Testis (tissue), 3 donors: ENCODE measurements around the gene COBL. TPM values are rescaled to one million over a fixed set of nuclear protein-coding genes. Genes with fewer than 3 reads are reported as not detected.

Experiments used
- DNase-seq: peaks from one replicate; pipeline ENCODE4 v3.0.0-alpha.2; 2019
- H3K27ac ChIP-seq, 2 donors: fragments of 200-600 bp; sonication (generic); one replicate each; pipeline ENCODE4 v1.5.1; 2019
- H3K27me3 ChIP-seq: fragments of 200-600 bp; sonication (generic); one replicate; pipeline ENCODE4 v1.5.1; 2019
- H3K36me3 ChIP-seq: fragments of 200-600 bp; sonication (generic); one replicate; pipeline ENCODE4 v1.5.1; 2017; ENCODE audit warnings: low read depth; ENCODE audit errors: missing control alignments
- H3K4me1 ChIP-seq: fragments of 200-600 bp; sonication (generic); one replicate; pipeline ENCODE4 v1.5.1; 2019
- H3K4me3 ChIP-seq, 2 donors: fragments of 200-600 bp; sonication (generic); one replicate each; pipeline ENCODE4 v1.5.1; 2017 to 2019
- H3K9me3 ChIP-seq: fragments of 200-600 bp; sonication (generic); one replicate; pipeline ENCODE4 v1.5.1; 2017
- CTCF ChIP-seq, 3 experiments: fragments of 450-650 bp in 2 of 3; fragments of 200-600 bp in 1 of 3; sonication (generic) in 1 of 3; IDR thresholded peaks; one replicate each; pipeline ENCODE4 v1.5.1; 2016 to 2019; ENCODE audit warnings: antibody characterized with exemption in 3 of 3, mild to moderate bottlenecking in 2 of 3, moderate library complexity in 1 of 3
- POLR2A ChIP-seq: fragments of 450-650 bp; IDR thresholded peaks from one replicate; pipeline ENCODE4 v1.6.1; 2017; ENCODE audit warnings: antibody characterized with exemption, mild to moderate bottlenecking, moderate library complexity
- WGBS, 2 donors: methylation state at CpG; one replicate each; pipeline ENCODE4 v1.1.5; 2018; 5-methylcytosine and 5-hydroxymethylcytosine counted together
- intact Hi-C: fragments of 100-400 bp; cut with DNase I; formaldehyde crosslinking; loops from one replicate; pipeline ENCODE4 v1.15.1; 2023; ENCODE audit warnings: low total_unique reads
- polyA plus RNA-seq: library from polyadenylated mRNA; stranded (reverse); fragments of 350-450 nt; fragmentation: Illumina TruSeq; extraction: RNeasy Lipid Tissue Mini Kit (QIAGEN cat#74804); gene quantifications from one replicate; pipeline ENCODE4 v1.2.3, GENCODE V29; 2014; ENCODE audit warnings: low read depth, low replicate concordance; ENCODE audit not compliant: insufficient read depth
- total RNA-seq, 2 donors: library from RNA; depleted of rRNA; stranded (reverse); fragments of >200 nt; gene quantifications; one replicate each; pipeline ENCODE4 v1.2.3, GENCODE V29; 2016

Gene COBL
- total and polyA plus RNA-seq, 3 donors from 2014 or later, result 9.2 to 14.8 (median 12.3) TPM

DNA sequence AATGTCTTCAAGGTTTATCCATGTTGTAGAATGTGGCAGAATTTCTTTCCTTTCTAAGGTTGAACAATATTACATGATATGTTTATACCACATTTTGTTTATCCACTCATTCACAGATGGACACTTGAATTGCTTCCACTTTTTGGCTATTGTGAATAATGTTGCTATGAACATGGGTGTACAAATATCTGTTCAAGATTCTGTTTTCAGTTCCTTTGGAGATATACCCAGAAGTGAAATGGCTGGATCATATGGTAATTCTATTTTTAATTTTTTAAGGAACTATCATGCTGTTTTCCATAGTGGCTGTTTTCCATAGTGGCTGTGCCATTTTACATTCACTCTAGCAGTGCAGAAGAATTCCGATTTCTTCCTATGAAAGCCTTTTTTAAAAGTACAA lies 339.2 kb downstream of the COBL start:
- H3K27me3 ChIP-seq, result no peaks in the 10 kb centered on the region
- no peak overlapping the region for H3K4me3 ChIP-seq
- no peak for DNase-seq
- H3K9me3 ChIP-seq, result no peaks in the 10 kb centered on the region
- no peak overlapping the region for H3K27ac ChIP-seq
- WGBS, 2 donors, result 85 to 92% methylated on average over 1 of the region's 1 CpG
- no peaks in the 10 kb centered on the region for H3K36me3 ChIP-seq
- no peaks in the 10 kb centered on the region for H3K4me1 ChIP-seq
- TF ChIP-seq POLR2A, result no peak
- no peak for TF ChIP-seq CTCF (IDR thresholded peaks at IDR 0.05)
- intact Hi-C loops, result no loop called here

DNA sequence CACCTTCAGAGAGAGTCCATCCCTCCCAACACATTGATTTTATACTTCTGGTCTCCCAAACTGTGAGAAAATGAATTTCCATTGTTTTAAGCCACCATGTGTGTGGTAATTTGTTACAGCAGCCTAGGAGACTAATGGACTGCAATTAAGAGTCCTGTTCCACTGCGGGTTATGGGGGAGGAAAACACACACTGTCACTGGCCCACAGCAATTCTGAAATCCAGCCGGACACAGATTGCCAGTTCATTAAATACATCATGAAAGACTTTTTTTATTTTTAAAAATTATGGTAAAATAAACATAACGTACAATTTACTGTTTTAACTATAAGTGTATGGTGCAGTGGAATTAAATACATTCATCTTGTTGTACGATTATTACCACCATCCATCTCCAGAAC lies 340.5 kb downstream of the COBL start:
- no peak for DNase-seq
- 87 to 93% methylated on average over 4 of the region's 4 CpGs for WGBS, 2 donors

GRCh38 chr7:50974240-50974639 lies 342.4 kb downstream of the COBL start:
- H3K4me1 ChIP-seq, result no peaks in the 10 kb centered on the region
- 69 to 78% methylated on average over 5 of the region's 5 CpGs for WGBS, 2 donors
- no peaks in the 10 kb centered on the region for H3K36me3 ChIP-seq
- H3K9me3 ChIP-seq, result no peaks in the 10 kb centered on the region
- H3K27me3 ChIP-seq, result no peaks in the 10 kb centered on the region
- DNase-seq, result no peak
- no peak for TF ChIP-seq CTCF (IDR thresholded peaks at IDR 0.05)
- TF ChIP-seq POLR2A, result no peak
- no peak overlapping the region for H3K4me3 ChIP-seq
- intact Hi-C loops, result no loop called here
- no peak overlapping the region for H3K27ac ChIP-seq

More for the DNA sequence above, 340.5 kb downstream of the COBL start:
- Histone ChIP-seq H3K27ac (no peak overlapping the region), H3K36me3 (no peaks in the 10 kb centered on the region), H3K9me3 (no peaks in the 10 kb centered on the region), H3K4me3 (no peak overlapping the region), H3K4me1 (no peaks in the 10 kb centered on the region), H3K27me3 (no peaks in the 10 kb centered on the region)
- intact Hi-C loops, result no loop called here
- no peak for TF ChIP-seq POLR2A
- no peak for TF ChIP-seq CTCF (IDR thresholded peaks at IDR 0.05)

DNA sequence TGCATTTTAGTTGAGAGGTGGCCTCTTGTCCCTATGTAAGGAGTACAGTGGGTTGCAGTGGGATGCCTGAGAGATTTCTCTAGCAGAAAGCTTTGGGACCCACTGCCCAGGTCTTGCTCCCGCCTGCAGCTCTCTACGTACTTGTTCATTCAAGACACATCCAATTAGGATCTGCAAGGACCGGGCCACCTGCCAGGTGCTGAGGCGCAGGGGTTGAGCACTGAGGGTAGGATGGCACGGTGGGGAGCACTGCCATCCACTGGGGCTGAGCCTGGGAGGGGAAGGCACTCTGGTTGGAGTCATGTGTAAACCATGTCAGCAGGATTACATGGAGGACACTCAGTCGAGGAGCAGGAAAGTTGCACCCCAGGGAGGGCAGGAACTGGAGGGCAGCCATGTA lies 342.8 kb downstream of the COBL start:
- Histone ChIP-seq H3K27ac (no peak overlapping the region), H3K27me3 (no peaks in the 10 kb centered on the region), H3K4me1 (no peaks in the 10 kb centered on the region), H3K9me3 (no peaks in the 10 kb centered on the region), H3K36me3 (no peaks in the 10 kb centered on the region), H3K4me3 (no peak overlapping the region)
- no peak for TF ChIP-seq CTCF (IDR thresholded peaks at IDR 0.05)
- intact Hi-C loops, result no loop called here
- WGBS, 2 donors, result 87 to 90% methylated on average over 6 of the region's 6 CpGs
- no peak for DNase-seq

DNA sequence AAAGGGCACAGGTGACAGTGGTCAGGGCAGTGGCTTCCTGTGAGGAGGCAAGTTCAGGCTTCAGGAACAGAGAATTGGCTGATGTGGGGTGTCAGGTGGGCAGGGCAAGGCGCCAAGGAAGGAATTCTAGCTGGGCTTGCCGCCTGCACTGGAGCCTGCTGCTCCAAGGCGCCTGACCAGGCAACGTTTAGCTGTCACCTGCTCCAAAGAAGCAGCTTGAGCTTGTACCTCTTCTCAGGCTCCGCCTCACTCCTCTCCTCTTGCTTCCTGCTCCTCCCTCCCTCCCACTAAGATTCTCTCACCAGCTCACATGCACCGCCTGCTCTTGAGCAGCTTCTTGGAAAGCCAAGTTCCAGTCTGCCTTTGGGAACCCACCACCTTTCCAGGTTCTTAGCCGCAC lies 346.5 kb downstream of the COBL start:
- Histone ChIP-seq H3K4me3 (no peak overlapping the region), H3K4me1 (no peaks in the 10 kb centered on the region), H3K36me3 (no peaks in the 10 kb centered on the region), H3K27ac (no peak overlapping the region), H3K9me3 (no peaks in the 10 kb centered on the region), H3K27me3 (no peaks in the 10 kb centered on the region)
- intact Hi-C loops, result no loop called here
- no peak for DNase-seq
- no peak for TF ChIP-seq POLR2A
- no peak for TF ChIP-seq CTCF (IDR thresholded peaks at IDR 0.05)
- WGBS, 2 donors, result 74 to 87% methylated on average over 7 of the region's 7 CpGs
